SK-N-MC (cell line): ENCODE measurements around the gene SH3D21.

ENCODE experiments used
- DNase-seq: peaks from one replicate; pipeline ENCODE4 v3.0.0-alpha.2; 2011; ENCODE audit warnings: low read depth, low spot score
- H3K27ac ChIP-seq: fragments of 200-600 bp; sonication (generic); 2 replicates; pipeline ENCODE4 v1.5.1; 2016; ENCODE audit warnings: mixed run types
- H3K36me3 ChIP-seq: fragments of 200-600 bp; sonication (generic); 2 replicates; pipeline ENCODE4 v1.6.1; 2017; ENCODE audit warnings: antibody characterized with exemption, low read length, mixed read lengths; ENCODE audit not compliant: insufficient read depth
- H3K4me3 ChIP-seq: fragments of 200-600 bp; sonication (generic); 2 replicates; pipeline ENCODE4 v1.5.1; 2016
- H3K9ac ChIP-seq: fragments of 200-600 bp; sonication (generic); 2 replicates; pipeline ENCODE4 v1.8.0; 2017; ENCODE audit warnings: mixed run types, mixed read lengths; ENCODE audit not compliant: insufficient read length
- H3K9me3 ChIP-seq: fragments of 200-600 bp; sonication (generic); 2 replicates; pipeline ENCODE4 v1.6.1; 2017; ENCODE audit warnings: low read depth, mild to moderate bottlenecking, antibody characterized with exemption, low read length, moderate library complexity, mixed read lengths
- EZH2 ChIP-seq: fragments of 200-600 bp; sonication (generic); IDR thresholded peaks from one replicate; pipeline ENCODE4 v1.6.1; 2017; ENCODE audit warnings: antibody characterized with exemption
- FOXP2 ChIP-seq: optimal IDR thresholded peaks from 2 replicates; pipeline ENCODE3; 2011; ENCODE audit warnings: mild to moderate bottlenecking, moderate library complexity; ENCODE audit not compliant: insufficient read depth; ENCODE audit errors: extremely low read length, control extremely low read depth
- POLR2AphosphoS5 ChIP-seq: IDR thresholded peaks from 2 replicates; pipeline ENCODE4 v1.6.1; 2012; ENCODE audit warnings: mild to moderate bottlenecking, low read depth, low read length, borderline replicate concordance

SH3D21 gene

GRCh38 chr1:36352910-36353878 lies 47.0 kb downstream of the SH3D21 start:
- Histone ChIP-seq H3K36me3 (peaks cover 65% of the 10 kb centered on the region; the same call in 1 of the 2 replicates), H3K4me3 (no peak overlapping the region), H3K9ac (no peak overlapping the region), H3K27ac (no peak overlapping the region), H3K9me3 (no peaks in the 10 kb centered on the region)
- no peak for DNase-seq
- TF ChIP-seq EZH2 (no peak), FOXP2 (no peak), POLR2AphosphoS5 (no peak)

- no peaks in the 10 kb centered on the region for H3K9me3 ChIP-seq
- no peak overlapping the region for H3K4me3 ChIP-seq
- no peak for DNase-seq
- TF ChIP-seq POLR2AphosphoS5: no peak
- no peak for TF ChIP-seq FOXP2
- TF ChIP-seq EZH2: no peak
- H3K9ac ChIP-seq: no peak overlapping the region
- peaks cover 63% of the 10 kb centered on the region; the same call in 1 of the 2 replicates for H3K36me3 ChIP-seq
- no peak overlapping the region for H3K27ac ChIP-seq
Observed at GRCh38 chr1:36354486-36354885, 48.3 kb downstream of the SH3D21 start.

- Histone ChIP-seq H3K9me3 (no peaks in the 10 kb centered on the region), H3K4me3 (no peak overlapping the region), H3K27ac (no peak overlapping the region), H3K36me3 (peaks cover 67% of the 10 kb centered on the region), H3K9ac (no peak overlapping the region)
- DNase-seq: no peak
- no peak for TF ChIP-seq EZH2
- TF ChIP-seq POLR2AphosphoS5: no peak
- TF ChIP-seq FOXP2: no peak
Observed at GRCh38 chr1:36355811-36356210, 49.6 kb downstream of the SH3D21 start.

GRCh38 chr1:36358514-36359084 lies 52.4 kb downstream of the SH3D21 start:
- Histone ChIP-seq H3K9me3 (no peaks in the 10 kb centered on the region), H3K4me3 (no peak overlapping the region), H3K27ac (no peak overlapping the region), H3K36me3 (peaks cover 70% of the 10 kb centered on the region), H3K9ac (no peak overlapping the region)
- DNase-seq: no peak
- TF ChIP-seq POLR2AphosphoS5: no peak
- TF ChIP-seq FOXP2: no peak

- no peak overlapping the region for H3K9ac ChIP-seq
- TF ChIP-seq POLR2AphosphoS5 (no peak), EZH2 (no peak), FOXP2 (no peak)
- H3K9me3 ChIP-seq: no peaks in the 10 kb centered on the region
- DNase-seq: no peak
- H3K27ac ChIP-seq: no peak overlapping the region
- H3K36me3 ChIP-seq: peaks cover 67% of the 10 kb centered on the region
- H3K4me3 ChIP-seq: no peak overlapping the region
Observed at GRCh38 chr1:36359383-36359782, 53.2 kb downstream of the SH3D21 start.

GRCh38 chr1:36359911-36360550 lies 53.9 kb downstream of the SH3D21 start:
- peaks cover 60% of the 10 kb centered on the region for H3K36me3 ChIP-seq
- peak overlapping the region; percentile 13; the same call in 1 of the 2 replicates for H3K27ac ChIP-seq
- H3K4me3 ChIP-seq: no peak overlapping the region
- no peak overlapping the region for H3K9ac ChIP-seq
- H3K9me3 ChIP-seq: no peaks in the 10 kb centered on the region
- TF ChIP-seq EZH2 (no peak), POLR2AphosphoS5 (no peak), FOXP2 (no peak)
- no peak for DNase-seq

GRCh38 chr1:36365381-36365780 lies 59.2 kb downstream of the SH3D21 start:
- peaks cover 54% of the 10 kb centered on the region for H3K36me3 ChIP-seq
- H3K9ac ChIP-seq: no peak overlapping the region
- TF ChIP-seq POLR2AphosphoS5: no peak
- TF ChIP-seq EZH2: no peak
- no peak for TF ChIP-seq FOXP2
- H3K9me3 ChIP-seq: no peaks in the 10 kb centered on the region
- H3K27ac ChIP-seq: peak overlapping the region; percentile 80
- no peak for DNase-seq
- H3K4me3 ChIP-seq: no peak overlapping the region

GRCh38 chr1:36366091-36366661 lies 60.0 kb downstream of the SH3D21 start:
- no peak for TF ChIP-seq EZH2
- no peak for TF ChIP-seq FOXP2
- TF ChIP-seq POLR2AphosphoS5: no peak
- H3K4me3 ChIP-seq: no peak overlapping the region
- H3K9me3 ChIP-seq: no peaks in the 10 kb centered on the region
- no peak overlapping the region for H3K9ac ChIP-seq
- H3K27ac ChIP-seq: peak overlapping the region; percentile 80; the same call in 1 of the 2 replicates
- peaks cover 48% of the 10 kb centered on the region for H3K36me3 ChIP-seq
- DNase-seq: no peak
